Cardiac muscle cell (in vitro differentiated cells and primary cell): ENCODE results near the gene RHOBTB3. TPM values are rescaled to one million over a fixed set of nuclear protein-coding genes. Genes with fewer than 3 reads are reported as not detected.

ENCODE experiments used
- DNase-seq, 2 donors: peaks; one replicate each; pipeline versions ENCODE4 v3.0.0 to v3.0.0-alpha.2; 2010 to 2017; ENCODE audit warnings: low read depth in 1 of 2, low spot score in 1 of 2
- H3K27ac ChIP-seq: fragments of 200-600 bp; sonication (generic); 2 replicates; pipeline ENCODE4 v1.5.1; 2016
- H3K27me3 ChIP-seq: fragments of 200-600 bp; sonication (generic); 2 replicates; pipeline ENCODE4 v1.6.0; 2016; ENCODE audit warnings: control low read depth
- H3K36me3 ChIP-seq: fragments of 200-600 bp; sonication (generic); 2 replicates; pipeline ENCODE4 v1.5.1; 2016; ENCODE audit warnings: control low read depth
- H3K4me1 ChIP-seq: fragments of 200-600 bp; sonication (generic); 2 replicates; pipeline ENCODE4 v1.8.1; 2017; ENCODE audit warnings: low read depth, mild to moderate bottlenecking, mixed run types
- H3K4me3 ChIP-seq: fragments of 200-600 bp; sonication (generic); 2 replicates; pipeline ENCODE4 v1.5.1; 2016; ENCODE audit warnings: mild to moderate bottlenecking
- H3K9me3 ChIP-seq: fragments of 200-600 bp; sonication (generic); 2 replicates; pipeline ENCODE4 v1.5.1; 2017; ENCODE audit warnings: low read depth, mild to moderate bottlenecking, control low read depth
- polyA plus RNA-seq: library from polyadenylated mRNA; unstranded; fragments of >200 nt; fragmentation: Nextera tagmentation; extraction: Ambion mirVana; gene quantifications from 2 replicates; pipeline ENCODE4 v1.2.1, GENCODE V29; 2016
- total RNA-seq: library from RNA; depleted of rRNA; stranded (reverse); fragments of >200 nt; gene quantifications from 2 replicates; pipeline ENCODE4 v1.2.3, GENCODE V29; 2016
- TF ChIP-seq, protein P1 (sequence below): IDR thresholded peaks from 2 replicates; pipeline ENCODE4 v1.5.1; 2012; ENCODE audit warnings: low read depth, mild to moderate bottlenecking, low read length

The RHOBTB3 gene
- total and polyA plus RNA-seq, 2 experiments from 2014 or later = 455 to 477 TPM

DNA sequence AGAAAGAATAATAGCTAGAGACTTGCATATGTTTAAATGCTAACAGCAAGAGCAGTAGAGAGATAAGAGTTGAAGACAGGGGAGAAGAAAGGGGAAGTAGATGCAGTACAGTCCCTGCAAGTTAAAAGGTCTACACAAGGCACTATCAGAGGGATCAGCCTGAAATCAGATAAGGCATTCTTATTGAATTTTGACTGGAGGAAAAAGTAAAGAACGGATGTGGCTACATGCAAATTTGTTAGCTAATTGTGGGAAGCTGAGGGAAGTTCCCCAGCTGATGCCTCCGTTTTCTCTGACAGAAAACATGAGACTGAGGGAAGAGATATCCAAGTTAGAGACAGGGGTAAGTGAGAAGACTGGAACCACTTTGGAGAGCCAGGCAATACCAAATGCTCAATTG is 12.9 kb upstream of the RHOBTB3 start:
- no peak for DNase-seq
- TF ChIP-seq, protein P1, sequence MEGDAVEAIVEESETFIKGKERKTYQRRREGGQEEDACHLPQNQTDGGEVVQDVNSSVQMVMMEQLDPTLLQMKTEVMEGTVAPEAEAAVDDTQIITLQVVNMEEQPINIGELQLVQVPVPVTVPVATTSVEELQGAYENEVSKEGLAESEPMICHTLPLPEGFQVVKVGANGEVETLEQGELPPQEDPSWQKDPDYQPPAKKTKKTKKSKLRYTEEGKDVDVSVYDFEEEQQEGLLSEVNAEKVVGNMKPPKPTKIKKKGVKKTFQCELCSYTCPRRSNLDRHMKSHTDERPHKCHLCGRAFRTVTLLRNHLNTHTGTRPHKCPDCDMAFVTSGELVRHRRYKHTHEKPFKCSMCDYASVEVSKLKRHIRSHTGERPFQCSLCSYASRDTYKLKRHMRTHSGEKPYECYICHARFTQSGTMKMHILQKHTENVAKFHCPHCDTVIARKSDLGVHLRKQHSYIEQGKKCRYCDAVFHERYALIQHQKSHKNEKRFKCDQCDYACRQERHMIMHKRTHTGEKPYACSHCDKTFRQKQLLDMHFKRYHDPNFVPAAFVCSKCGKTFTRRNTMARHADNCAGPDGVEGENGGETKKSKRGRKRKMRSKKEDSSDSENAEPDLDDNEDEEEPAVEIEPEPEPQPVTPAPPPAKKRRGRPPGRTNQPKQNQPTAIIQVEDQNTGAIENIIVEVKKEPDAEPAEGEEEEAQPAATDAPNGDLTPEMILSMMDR = no peak
- Histone ChIP-seq H3K4me1 (peaks cover 51% of the 10 kb centered on the region), H3K27ac (peak overlapping the region; percentile 37), H3K9me3 (no peaks in the 10 kb centered on the region), H3K4me3 (no peak overlapping the region), H3K36me3 (no peaks in the 10 kb centered on the region), H3K27me3 (no peaks in the 10 kb centered on the region)

DNA sequence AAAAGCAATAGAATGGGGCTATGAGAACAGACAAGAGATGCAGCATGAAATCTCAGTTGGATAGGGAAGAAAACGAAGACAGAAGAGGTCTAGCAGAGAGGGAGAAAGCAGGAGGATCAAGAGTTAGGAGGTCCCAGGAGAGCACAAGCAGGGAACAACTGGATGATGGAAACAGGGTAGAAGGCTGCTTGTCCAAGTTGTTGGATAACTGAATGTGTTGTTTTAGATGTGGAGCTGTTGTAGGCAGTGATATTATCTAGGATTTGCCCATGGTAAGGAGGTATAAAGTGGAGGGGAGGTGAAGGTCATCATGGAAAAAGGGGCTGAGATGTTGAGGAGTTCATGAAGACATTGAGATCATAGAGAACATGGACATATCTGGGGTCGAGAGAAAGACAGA is 12.4 kb upstream of the RHOBTB3 start:
- H3K9me3 ChIP-seq = no peaks in the 10 kb centered on the region
- H3K36me3 ChIP-seq = no peaks in the 10 kb centered on the region
- TF ChIP-seq, protein P1 = no peak
- no peaks in the 10 kb centered on the region for H3K27me3 ChIP-seq
- peaks cover 56% of the 10 kb centered on the region for H3K4me1 ChIP-seq
- H3K27ac ChIP-seq = peak overlapping the region; percentile 37
- H3K4me3 ChIP-seq = no peak overlapping the region
- DNase-seq = no peak

DNA sequence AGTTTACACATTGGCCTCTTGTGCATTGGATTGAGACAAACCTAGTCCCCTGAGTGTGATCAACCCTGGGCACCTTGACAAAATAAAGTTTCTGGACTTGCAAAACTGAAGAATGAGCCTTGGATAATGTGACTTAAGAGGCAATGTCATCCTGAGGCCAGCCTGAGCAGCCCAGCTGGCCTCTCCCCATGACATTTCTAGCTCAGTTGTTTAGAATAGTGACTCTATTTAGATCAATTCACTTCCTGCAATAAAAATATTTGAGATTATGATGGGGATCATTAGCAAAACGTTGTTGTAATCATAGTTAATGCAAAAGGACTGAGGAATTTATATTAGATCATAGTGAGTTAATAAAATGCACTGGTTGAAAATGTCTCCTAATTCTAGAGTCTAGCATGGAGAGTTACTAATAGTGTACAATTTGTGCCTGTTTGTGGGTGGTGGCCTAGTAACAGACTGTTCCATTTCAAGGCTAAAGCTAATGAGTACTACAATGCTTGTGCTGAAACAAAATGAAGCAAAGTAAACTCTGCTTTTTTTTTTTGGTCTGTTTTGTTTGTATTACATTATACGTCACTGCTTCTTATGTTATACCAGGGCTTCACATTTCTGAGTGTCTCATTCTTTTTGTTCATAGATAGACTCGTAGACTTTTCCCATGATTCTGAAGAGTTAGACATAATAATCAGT is 10.9 kb upstream of the RHOBTB3 start:
- TF ChIP-seq, protein P1 = no peak
- H3K27ac ChIP-seq = peak overlapping the region; percentile 83
- H3K27me3 ChIP-seq = no peaks in the 10 kb centered on the region
- H3K36me3 ChIP-seq = no peaks in the 10 kb centered on the region
- peaks cover 51% of the 10 kb centered on the region for H3K4me1 ChIP-seq
- H3K4me3 ChIP-seq = no peak overlapping the region
- no peaks in the 10 kb centered on the region for H3K9me3 ChIP-seq
- no peak for DNase-seq

DNA sequence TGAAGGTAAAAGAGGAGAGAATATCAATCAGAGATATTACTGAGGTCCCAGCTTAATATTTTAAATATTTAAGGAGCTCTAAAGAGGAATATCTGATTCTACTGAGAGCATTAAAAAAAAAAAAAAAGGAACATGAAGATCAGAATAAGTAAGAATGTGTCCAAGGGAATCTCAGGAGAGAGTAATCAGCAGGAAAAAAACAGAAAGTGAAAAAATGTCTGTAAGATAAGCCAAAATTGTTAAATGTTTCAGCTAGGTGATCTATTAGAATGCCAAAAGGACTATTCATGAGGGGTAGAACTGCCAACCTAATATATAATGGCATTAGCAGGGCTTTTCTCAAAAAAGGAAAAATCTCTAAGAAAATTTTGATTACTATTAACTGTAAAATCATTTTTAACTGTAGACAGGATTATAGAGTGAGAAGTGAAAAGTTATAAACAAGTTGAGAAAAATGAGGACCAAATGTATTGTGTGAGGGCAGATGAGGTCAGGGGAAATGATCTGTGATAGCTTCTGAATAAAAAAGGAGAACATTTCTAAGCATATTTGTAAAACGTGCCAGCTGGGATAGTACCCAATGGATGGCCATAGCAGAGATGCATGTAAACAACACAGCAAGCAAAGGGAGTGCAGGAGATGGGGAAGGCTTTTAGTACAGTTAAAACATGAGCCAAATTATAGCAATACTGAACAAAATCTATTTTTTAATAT is 9.4 kb upstream of the RHOBTB3 start:
- Histone ChIP-seq H3K36me3 (no peaks in the 10 kb centered on the region), H3K9me3 (no peaks in the 10 kb centered on the region), H3K27ac (peak overlapping the region; percentile 83), H3K4me1 (peaks cover 52% of the 10 kb centered on the region), H3K4me3 (no peak overlapping the region), H3K27me3 (no peaks in the 10 kb centered on the region)
- TF ChIP-seq, protein P1 = no peak
- DNase-seq = no peak

DNA sequence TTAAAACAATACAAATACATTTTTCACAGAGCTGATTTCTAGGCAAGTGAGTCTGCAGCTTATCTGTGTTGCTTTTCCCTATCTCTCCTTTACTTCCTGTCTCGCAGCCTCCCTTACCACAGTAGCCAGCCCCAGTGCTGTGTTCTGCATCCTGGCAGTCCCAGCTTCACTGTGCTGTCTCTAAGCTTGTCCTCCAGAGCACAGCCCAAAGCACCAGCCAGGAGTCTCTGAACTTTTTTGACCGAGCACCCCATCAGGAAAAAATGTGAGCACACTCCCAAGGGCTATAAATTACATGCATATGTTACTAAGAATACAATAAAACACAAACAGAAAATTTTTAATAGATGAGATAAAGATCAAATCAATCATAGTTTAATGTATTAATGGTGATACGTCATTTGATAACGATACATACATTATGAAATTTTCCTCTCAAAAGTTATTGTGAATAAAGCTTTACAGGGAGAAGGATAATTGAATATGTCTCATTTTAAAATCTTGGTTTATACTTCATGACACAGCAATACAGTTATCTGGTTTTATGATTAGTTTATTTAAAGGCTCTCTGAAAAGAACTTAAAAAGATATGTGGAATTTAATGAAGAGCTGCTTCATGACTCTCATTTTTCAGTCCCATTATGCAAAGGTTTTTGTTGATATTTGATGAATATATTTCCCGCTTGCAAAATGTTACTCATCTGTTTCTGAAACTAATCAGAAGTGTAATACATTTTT is 7.3 kb upstream of the RHOBTB3 start:
- TF ChIP-seq, protein P1 = no peak
- peak overlapping the region; percentile 20 for H3K27ac ChIP-seq

More for the DNA sequence above, 7.3 kb upstream of the RHOBTB3 start:
- no peaks in the 10 kb centered on the region for H3K27me3 ChIP-seq
- peaks cover 50% of the 10 kb centered on the region for H3K4me1 ChIP-seq
- H3K4me3 ChIP-seq = no peak overlapping the region
- peak; percentile 44 to 87 for DNase-seq
- no peaks in the 10 kb centered on the region for H3K9me3 ChIP-seq
- no peaks in the 10 kb centered on the region for H3K36me3 ChIP-seq
